Hepatocyte (in vitro differentiated cells): ENCODE data around the gene MARF1. TPM values are rescaled to one million over a fixed set of nuclear protein-coding genes. Genes with fewer than 3 reads are reported as not detected.
"Not testable (repeated sequence)": the region's sequence is repeated elsewhere in the genome, so short reads cannot be mapped to it uniquely, and the experiment has no call there.

ENCODE experiments used
- DNase-seq: peaks from one replicate; pipeline ENCODE4 v3.0.0-alpha.2; 2016; ENCODE audit warnings: low spot score
- H2AFZ ChIP-seq: fragments of 200-600 bp; sonication (generic); 2 replicates; pipeline ENCODE4 v1.6.0; 2016; ENCODE audit warnings: antibody characterized with exemption, mild to moderate bottlenecking
- H3K27ac ChIP-seq: fragments of 200-600 bp; sonication (generic); 2 replicates; pipeline ENCODE4 v1.5.1; 2016; ENCODE audit warnings: mild to moderate bottlenecking
- H3K27me3 ChIP-seq: fragments of 200-600 bp; sonication (generic); 2 replicates; pipeline ENCODE4 v1.6.1; 2016
- H3K36me3 ChIP-seq: fragments of 200-600 bp; sonication (generic); replicated peaks from 2 replicates; pipeline ENCODE4 v1.5.1; 2016; ENCODE audit warnings: low read depth; ENCODE audit not compliant: insufficient read depth
- H3K4me1 ChIP-seq: fragments of 200-600 bp; sonication (generic); 2 replicates; pipeline ENCODE4 v1.5.1; 2016; ENCODE audit warnings: mild to moderate bottlenecking, moderate library complexity; ENCODE audit not compliant: insufficient read depth
- H3K4me2 ChIP-seq: fragments of 200-600 bp; sonication (generic); 2 replicates; pipeline ENCODE4 v1.6.0; 2016
- H3K4me3 ChIP-seq: fragments of 200-600 bp; sonication (generic); 2 replicates; pipeline ENCODE4 v1.5.1; 2016; ENCODE audit warnings: mild to moderate bottlenecking
- H3K79me2 ChIP-seq: fragments of 200-600 bp; sonication (generic); 2 replicates; pipeline ENCODE4 v1.6.0; 2017; ENCODE audit warnings: mild to moderate bottlenecking
- H3K9me2 ChIP-seq: fragments of 200-600 bp; sonication (generic); replicated peaks from 2 replicates; pipeline ENCODE4 v1.6.0; 2017; ENCODE audit warnings: mild to moderate bottlenecking; ENCODE audit not compliant: insufficient read depth
- H3K9me3 ChIP-seq: fragments of 200-600 bp; sonication (generic); 2 replicates; pipeline ENCODE4 v1.5.1; 2016; ENCODE audit warnings: low read depth, mild to moderate bottlenecking
- H4K20me1 ChIP-seq: fragments of 200-600 bp; sonication (generic); 2 replicates; pipeline ENCODE4 v1.6.0; 2016; ENCODE audit warnings: mild to moderate bottlenecking; ENCODE audit not compliant: insufficient read depth, poor library complexity, severe bottlenecking
- CTCF ChIP-seq: fragments of 200-600 bp; sonication (generic); IDR thresholded peaks from 2 replicates; pipeline ENCODE4 v1.5.1; 2016; ENCODE audit warnings: antibody characterized with exemption, mild to moderate bottlenecking; ENCODE audit not compliant: poor library complexity
- EZH2 ChIP-seq: fragments of 200-600 bp; sonication (generic); IDR thresholded peaks from 2 replicates; pipeline ENCODE4 v1.6.1; 2016; ENCODE audit warnings: antibody characterized with exemption, mild to moderate bottlenecking, borderline replicate concordance
- EZH2phosphoT487 ChIP-seq: fragments of 200-600 bp; sonication (generic); IDR thresholded peaks from one replicate; pipeline ENCODE4 v1.6.1; 2018; ENCODE audit warnings: antibody characterized with exemption, mild to moderate bottlenecking, low read depth, moderate library complexity; ENCODE audit not compliant: unreplicated experiment, severe bottlenecking
- WGBS: methylation state at CpG from one replicate; pipeline ENCODE4 v1.1.6; 2016; ENCODE audit warnings: low lambda C conversion rate; ENCODE audit errors: missing lambda C conversion rate; 5-methylcytosine and 5-hydroxymethylcytosine counted together
- polyA plus RNA-seq: library from polyadenylated mRNA; unstranded; fragments of >200 nt; fragmentation: Nextera tagmentation; extraction: Ambion mirVana; gene quantifications from 2 replicates; pipeline ENCODE4 v1.2.1, GENCODE V29; 2016
- total RNA-seq: library from RNA; depleted of rRNA; stranded (reverse); fragments of >200 nt; gene quantifications from 2 replicates; pipeline ENCODE4 v1.2.3, GENCODE V29; 2014

MARF1 gene
- total and polyA plus RNA-seq, 2 experiments from 2014 or later = 7.0 to 15.5 TPM

- H3K79me2 ChIP-seq = no peaks in the 10 kb centered on the region
- no peak overlapping the region for H3K4me2 ChIP-seq
- H3K36me3 ChIP-seq = peaks cover 4% of the 10 kb centered on the region
- TF ChIP-seq CTCF (no peak), EZH2 (no peak), EZH2phosphoT487 (no peak)
- no peaks in the 10 kb centered on the region for H4K20me1 ChIP-seq
- no peaks in the 10 kb centered on the region for H3K9me2 ChIP-seq
- no peak overlapping the region for H2AFZ ChIP-seq
- no peak for DNase-seq
- 92% methylated on average over 19 of the region's 19 CpGs for WGBS
- H3K9me3 ChIP-seq = no peaks in the 10 kb centered on the region
- no peak overlapping the region for H3K4me3 ChIP-seq
- H3K27me3 ChIP-seq = no peaks in the 10 kb centered on the region
- H3K27ac ChIP-seq = no peak overlapping the region
- H3K4me1 ChIP-seq = no peaks in the 10 kb centered on the region
These were observed 34.3 kb downstream of the MARF1 start for GRCh38 chr16:15608398-15609285.

- no peak for DNase-seq
- no peak overlapping the region for H2AFZ ChIP-seq
- H3K36me3 ChIP-seq = peaks cover 4% of the 10 kb centered on the region
- H3K4me2 ChIP-seq = no peak overlapping the region
- no peak overlapping the region for H3K4me3 ChIP-seq
- H3K27me3 ChIP-seq = no peaks in the 10 kb centered on the region
- H3K9me2 ChIP-seq = no peaks in the 10 kb centered on the region
- no peaks in the 10 kb centered on the region for H3K79me2 ChIP-seq
- TF ChIP-seq CTCF = no peak
- TF ChIP-seq EZH2phosphoT487 = no peak
- no peak for TF ChIP-seq EZH2
- no peaks in the 10 kb centered on the region for H3K4me1 ChIP-seq
- no peak overlapping the region for H3K27ac ChIP-seq
- H4K20me1 ChIP-seq = no peaks in the 10 kb centered on the region
- H3K9me3 ChIP-seq = no peaks in the 10 kb centered on the region
- WGBS = 95% methylated on average over 13 of the region's 13 CpGs
These were observed 35.1 kb downstream of the MARF1 start for GRCh38 chr16:15607700-15608396.

- WGBS = 98% methylated on average over 11 of the region's 12 CpGs
- not testable (repeated sequence) for H3K27me3 ChIP-seq, H3K4me2 ChIP-seq, H3K4me3 ChIP-seq, H3K27ac ChIP-seq, H3K9me2 ChIP-seq, H4K20me1 ChIP-seq, H3K4me1 ChIP-seq, DNase-seq, H2AFZ ChIP-seq, H3K36me3 ChIP-seq, H3K9me3 ChIP-seq, H3K79me2 ChIP-seq
These were observed 35.7 kb downstream of the MARF1 start for GRCh38 chr16:15607221-15607699.
